Breast epithelium (tissue), 4 donors: Measurements from ENCODE around the gene TTLL12. TPM values are rescaled to one million over a fixed set of nuclear protein-coding genes. Genes with fewer than 3 reads are reported as not detected.
A peak's percentile ranks its signal among the peaks of the same experiment; 100 is the strongest.

Experiments used
- DNase-seq, 2 donors: peaks; one replicate each; pipeline ENCODE4 v3.0.0-alpha.2; 2019; ENCODE audit warnings: low spot score in 2 of 2
- H3K27ac ChIP-seq, 2 donors: fragments of 200-600 bp; sonication (generic) in 1 of 2; one replicate each; pipeline ENCODE4 v1.5.1; 2016 to 2019; ENCODE audit warnings: mild to moderate bottlenecking in 1 of 2
- H3K27me3 ChIP-seq, 2 donors: fragments of 200-600 bp; sonication (generic) in 1 of 2; one replicate each; pipeline versions ENCODE4 v1.5.1 to v1.6.0; 2017 to 2019; ENCODE audit warnings: control low read depth in 1 of 2, mild to moderate bottlenecking in 1 of 2
- H3K36me3 ChIP-seq: fragments of 200-600 bp; one replicate; pipeline ENCODE4 v1.5.1; 2019
- H3K4me1 ChIP-seq, 2 donors: fragments of 200-600 bp; sonication (generic); one replicate each; pipeline ENCODE4 v1.5.1; 2016 to 2019; ENCODE audit warnings: control low read depth in 1 of 2
- H3K4me3 ChIP-seq, 3 donors: fragments of 200-600 bp; sonication (generic); 1 replicate in 2 of 3; 2 replicates in 1 of 3; pipeline ENCODE4 v1.5.1; 2016 to 2019; ENCODE audit warnings: mild to moderate bottlenecking in 3 of 3, moderate library complexity in 2 of 3
- H3K9me3 ChIP-seq, 2 donors: fragments of 200-600 bp; sonication (generic) in 1 of 2; one replicate each; pipeline ENCODE4 v1.5.1; 2016 to 2019; ENCODE audit warnings: control low read depth in 1 of 2
- CTCF ChIP-seq, 3 donors: fragments of 450-650 bp; IDR thresholded peaks; one replicate each; pipeline ENCODE4 v1.5.1; 2016 to 2017; ENCODE audit warnings: antibody characterized with exemption in 3 of 3, mild to moderate bottlenecking in 3 of 3, moderate library complexity in 3 of 3
- POLR2A ChIP-seq: fragments of 450-650 bp; IDR thresholded peaks from one replicate; pipeline ENCODE4 v1.6.1; 2016; ENCODE audit warnings: antibody characterized with exemption, mild to moderate bottlenecking, moderate library complexity
- POLR2AphosphoS5 ChIP-seq, 3 donors: sonication (generic); formaldehyde crosslinking; IDR thresholded peaks; one replicate each; pipeline ENCODE4 v1.6.1; 2017; ENCODE audit warnings: antibody characterized with exemption in 3 of 3
- intact Hi-C: fragments of 100-400 bp; cut with DNase I; formaldehyde crosslinking; loops from one replicate; pipeline ENCODE4 v1.15.1; 2023; ENCODE audit warnings: low total_unique reads
- total RNA-seq, 3 donors: library from RNA; depleted of rRNA; stranded (reverse); fragments of >200 nt; gene quantifications; one replicate each; pipeline ENCODE4 v1.1.0, GENCODE V29; 2016

The TTLL12 gene
- total RNA-seq, 3 donors from 2014 or later = 25.9 to 36.0 (median 31.4) TPM

GRCh38 chr22:43185860-43186261, 1.1 kb downstream of the TTLL12 start:
- Histone ChIP-seq H3K36me3 (no peaks in the 10 kb centered on the region), H3K4me1 (no peaks in the 10 kb centered on the region), H3K9me3 (no peaks in the 10 kb centered on the region), H3K4me3 (peak overlapping the region; percentile 65 to 87 (median 86)), H3K27me3 (no peaks in the 10 kb centered on the region), H3K27ac (peak overlapping the region; percentile 6 to 73)
- TF ChIP-seq POLR2AphosphoS5 (IDR thresholded peaks at IDR 0.05) (no peak), POLR2A (no peak)
- DNase-seq = peak; percentile 62 to 72
- intact Hi-C loops = no loop called here

GRCh38 chr22:43183496-43184277, 3.2 kb downstream of the TTLL12 start:
- TF ChIP-seq POLR2A (no peak), POLR2AphosphoS5 (IDR thresholded peaks at IDR 0.05) (no peak), CTCF (IDR thresholded peaks at IDR 0.05) (no peak)
- Histone ChIP-seq H3K9me3 (no peaks in the 10 kb centered on the region), H3K27ac (no peak overlapping the region), H3K27me3 (no peaks in the 10 kb centered on the region), H3K36me3 (no peaks in the 10 kb centered on the region), H3K4me1 (no peaks in the 10 kb centered on the region), H3K4me3 (no peak overlapping the region)
- DNase-seq = no peak
- intact Hi-C loops = no loop called here

GRCh38 chr22:43182726-43183125, 4.2 kb downstream of the TTLL12 start:
- intact Hi-C loops = no loop called here
- Histone ChIP-seq H3K4me1 (no peaks in the 10 kb centered on the region), H3K9me3 (no peaks in the 10 kb centered on the region), H3K27me3 (no peaks in the 10 kb centered on the region), H3K36me3 (no peaks in the 10 kb centered on the region), H3K4me3 (no peak overlapping the region), H3K27ac (no peak overlapping the region)
- no peak for DNase-seq
- TF ChIP-seq CTCF (IDR thresholded peaks at IDR 0.05) (no peak), POLR2A (no peak), POLR2AphosphoS5 (IDR thresholded peaks at IDR 0.05) (no peak)

- TF ChIP-seq POLR2A (no peak), CTCF (IDR thresholded peaks at IDR 0.05) (no peak), POLR2AphosphoS5 (IDR thresholded peaks at IDR 0.05) (no peak)
- H3K27ac ChIP-seq = no peak overlapping the region
- H3K27me3 ChIP-seq = no peaks in the 10 kb centered on the region
- intact Hi-C loops = no loop called here
- DNase-seq = no peak
- no peaks in the 10 kb centered on the region for H3K4me1 ChIP-seq
- H3K9me3 ChIP-seq = no peaks in the 10 kb centered on the region
- no peak overlapping the region for H3K4me3 ChIP-seq
- no peaks in the 10 kb centered on the region for H3K36me3 ChIP-seq
Measured at GRCh38 chr22:43182118-43182517, 4.8 kb downstream of the TTLL12 start.

- H3K4me3 ChIP-seq = no peak overlapping the region
- H3K36me3 ChIP-seq = no peaks in the 10 kb centered on the region
- DNase-seq = no peak
- H3K9me3 ChIP-seq = no peaks in the 10 kb centered on the region
- H3K27ac ChIP-seq = no peak overlapping the region
- intact Hi-C loops = no loop called here
- TF ChIP-seq POLR2AphosphoS5 (IDR thresholded peaks at IDR 0.05) = no peak
- TF ChIP-seq CTCF (IDR thresholded peaks at IDR 0.05) = no peak
- no peak for TF ChIP-seq POLR2A
- no peaks in the 10 kb centered on the region for H3K27me3 ChIP-seq
- no peaks in the 10 kb centered on the region for H3K4me1 ChIP-seq
Measured at GRCh38 chr22:43181321-43182076, 5.4 kb downstream of the TTLL12 start.
